HL-60 (cell line): ENCODE measurements around the gene SDSL.

Source experiments
- POLR2AphosphoS5 ChIP-seq: IDR thresholded peaks from 2 replicates; pipeline ENCODE4 v1.6.1; 2012; ENCODE audit warnings: low read depth
- REST ChIP-seq: IDR thresholded peaks from 2 replicates; pipeline ENCODE4 v1.6.1; 2012; ENCODE audit warnings: low read depth; ENCODE audit not compliant: insufficient replicate concordance
- TF ChIP-seq, protein P1 (sequence below): IDR thresholded peaks from one replicate; pipeline ENCODE4 v1.5.1; 2011; ENCODE audit warnings: low read length, control low read depth, inconsistent platforms; ENCODE audit not compliant: insufficient read depth

DNA sequence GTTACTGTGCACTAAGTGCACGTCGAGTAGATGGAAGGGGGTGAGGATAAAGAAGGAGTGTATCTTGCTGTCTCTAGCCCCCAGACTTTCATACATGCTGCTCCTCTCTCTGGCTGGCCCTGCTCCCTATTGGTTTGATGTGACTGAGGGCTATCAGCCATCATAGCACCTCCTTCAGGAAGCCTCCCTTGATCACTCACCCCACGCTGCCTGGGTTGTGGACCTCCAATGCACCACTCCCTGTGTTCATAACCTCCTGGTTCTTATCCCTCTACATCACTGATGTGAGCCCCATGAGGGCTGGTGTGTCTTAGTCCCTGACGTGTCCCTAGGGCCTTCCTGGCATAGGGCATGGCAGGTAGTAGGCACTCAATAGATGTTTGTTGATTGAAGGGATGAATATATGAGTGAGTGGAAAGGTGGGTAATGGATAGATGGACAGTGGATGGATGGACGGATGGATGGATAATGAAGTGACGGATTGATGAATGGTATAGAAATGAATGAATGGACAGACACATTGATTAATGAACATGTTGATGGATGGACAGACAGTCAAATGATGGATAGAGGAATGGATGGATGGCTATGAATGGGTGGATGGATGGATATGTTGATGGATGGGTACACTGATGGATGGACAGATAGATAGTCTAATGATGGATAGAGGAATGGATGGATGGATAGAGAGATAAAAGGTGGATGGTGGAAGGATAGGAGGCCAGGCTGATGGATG lies 15.0 kb downstream of the SDSL start:
- TF ChIP-seq, protein P1, sequence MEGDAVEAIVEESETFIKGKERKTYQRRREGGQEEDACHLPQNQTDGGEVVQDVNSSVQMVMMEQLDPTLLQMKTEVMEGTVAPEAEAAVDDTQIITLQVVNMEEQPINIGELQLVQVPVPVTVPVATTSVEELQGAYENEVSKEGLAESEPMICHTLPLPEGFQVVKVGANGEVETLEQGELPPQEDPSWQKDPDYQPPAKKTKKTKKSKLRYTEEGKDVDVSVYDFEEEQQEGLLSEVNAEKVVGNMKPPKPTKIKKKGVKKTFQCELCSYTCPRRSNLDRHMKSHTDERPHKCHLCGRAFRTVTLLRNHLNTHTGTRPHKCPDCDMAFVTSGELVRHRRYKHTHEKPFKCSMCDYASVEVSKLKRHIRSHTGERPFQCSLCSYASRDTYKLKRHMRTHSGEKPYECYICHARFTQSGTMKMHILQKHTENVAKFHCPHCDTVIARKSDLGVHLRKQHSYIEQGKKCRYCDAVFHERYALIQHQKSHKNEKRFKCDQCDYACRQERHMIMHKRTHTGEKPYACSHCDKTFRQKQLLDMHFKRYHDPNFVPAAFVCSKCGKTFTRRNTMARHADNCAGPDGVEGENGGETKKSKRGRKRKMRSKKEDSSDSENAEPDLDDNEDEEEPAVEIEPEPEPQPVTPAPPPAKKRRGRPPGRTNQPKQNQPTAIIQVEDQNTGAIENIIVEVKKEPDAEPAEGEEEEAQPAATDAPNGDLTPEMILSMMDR: no peak
- no peak for TF ChIP-seq REST
- no peak for TF ChIP-seq POLR2AphosphoS5
